Parathyroid adenoma (tissue), 2 donors: Measurements from ENCODE around the gene ASS1.

Experiments
- H2AFZ ChIP-seq: fragments of 300-600 bp; sonication (generic); one replicate; pipeline ENCODE4 v1.7.0; 2017; ENCODE audit warnings: antibody characterized with exemption, mild to moderate bottlenecking
- H3K27ac ChIP-seq: fragments of 300-600 bp; sonication (generic); one replicate; pipeline ENCODE4 v1.7.0; 2017
- H3K27me3 ChIP-seq: fragments of 300-600 bp; sonication (generic); one replicate; pipeline ENCODE4 v1.7.0; 2017; ENCODE audit warnings: low read length; ENCODE audit not compliant: control insufficient read depth, insufficient read depth
- H3K36me3 ChIP-seq: fragments of 300-600 bp; sonication (generic); one replicate; pipeline ENCODE4 v1.7.0; 2017; ENCODE audit warnings: low read length; ENCODE audit not compliant: control insufficient read depth, insufficient read depth
- H3K4me1 ChIP-seq: fragments of 300-600 bp; sonication (generic); one replicate; pipeline ENCODE4 v1.7.0; 2017; ENCODE audit warnings: control low read depth
- H3K4me2 ChIP-seq: fragments of 300-600 bp; sonication (generic); one replicate; pipeline ENCODE4 v1.7.0; 2017; ENCODE audit warnings: low read length
- H3K4me3 ChIP-seq: fragments of 300-600 bp; sonication (generic); one replicate; pipeline ENCODE4 v1.7.0; 2017; ENCODE audit warnings: low read depth, low read length
- H3K79me2 ChIP-seq: fragments of 300-600 bp; sonication (generic); one replicate; pipeline ENCODE4 v1.7.0; 2017; ENCODE audit warnings: control low read depth
- H3K9ac ChIP-seq: fragments of 300-600 bp; sonication (generic); one replicate; pipeline ENCODE4 v1.7.0; 2017; ENCODE audit warnings: mild to moderate bottlenecking
- H3K9me3 ChIP-seq: fragments of 300-600 bp; sonication (generic); one replicate; pipeline ENCODE4 v1.7.0; 2017; ENCODE audit warnings: low read length; ENCODE audit not compliant: control insufficient read depth
- TF ChIP-seq, protein P1 (sequence below): fragments of 300-600 bp; sonication (generic); IDR thresholded peaks from one replicate; pipeline ENCODE4 v1.7.0; 2017; ENCODE audit warnings: antibody characterized with exemption, mild to moderate bottlenecking
- donor health status: primary hyperparathyroidism.

The ASS1 gene

GRCh38 chr9:130541533-130541932, 96.8 kb downstream of the ASS1 start:
- Histone ChIP-seq H3K4me2 (no peak overlapping the region), H3K36me3 (no peaks in the 10 kb centered on the region), H3K4me3 (no peak overlapping the region), H3K9ac (no peak overlapping the region), H3K27me3 (no peaks in the 10 kb centered on the region), H3K4me1 (no peaks in the 10 kb centered on the region), H3K27ac (no peak overlapping the region), H3K79me2 (no peaks in the 10 kb centered on the region), H2AFZ (no peak overlapping the region), H3K9me3 (no peaks in the 10 kb centered on the region)
- TF ChIP-seq, protein P1, sequence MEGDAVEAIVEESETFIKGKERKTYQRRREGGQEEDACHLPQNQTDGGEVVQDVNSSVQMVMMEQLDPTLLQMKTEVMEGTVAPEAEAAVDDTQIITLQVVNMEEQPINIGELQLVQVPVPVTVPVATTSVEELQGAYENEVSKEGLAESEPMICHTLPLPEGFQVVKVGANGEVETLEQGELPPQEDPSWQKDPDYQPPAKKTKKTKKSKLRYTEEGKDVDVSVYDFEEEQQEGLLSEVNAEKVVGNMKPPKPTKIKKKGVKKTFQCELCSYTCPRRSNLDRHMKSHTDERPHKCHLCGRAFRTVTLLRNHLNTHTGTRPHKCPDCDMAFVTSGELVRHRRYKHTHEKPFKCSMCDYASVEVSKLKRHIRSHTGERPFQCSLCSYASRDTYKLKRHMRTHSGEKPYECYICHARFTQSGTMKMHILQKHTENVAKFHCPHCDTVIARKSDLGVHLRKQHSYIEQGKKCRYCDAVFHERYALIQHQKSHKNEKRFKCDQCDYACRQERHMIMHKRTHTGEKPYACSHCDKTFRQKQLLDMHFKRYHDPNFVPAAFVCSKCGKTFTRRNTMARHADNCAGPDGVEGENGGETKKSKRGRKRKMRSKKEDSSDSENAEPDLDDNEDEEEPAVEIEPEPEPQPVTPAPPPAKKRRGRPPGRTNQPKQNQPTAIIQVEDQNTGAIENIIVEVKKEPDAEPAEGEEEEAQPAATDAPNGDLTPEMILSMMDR: no peak

GRCh38 chr9:130542038-130542437, 97.3 kb downstream of the ASS1 start:
- no peak overlapping the region for H3K4me2 ChIP-seq
- H3K79me2 ChIP-seq: no peaks in the 10 kb centered on the region
- H3K9ac ChIP-seq: no peak overlapping the region
- H3K9me3 ChIP-seq: no peaks in the 10 kb centered on the region
- no peaks in the 10 kb centered on the region for H3K27me3 ChIP-seq
- TF ChIP-seq, protein P1: no peak
- H3K36me3 ChIP-seq: no peaks in the 10 kb centered on the region
- H3K4me1 ChIP-seq: no peaks in the 10 kb centered on the region
- no peak overlapping the region for H3K27ac ChIP-seq
- no peak overlapping the region for H2AFZ ChIP-seq
- no peak overlapping the region for H3K4me3 ChIP-seq

GRCh38 chr9:130542457-130543228, 97.9 kb downstream of the ASS1 start:
- Histone ChIP-seq H3K36me3 (no peaks in the 10 kb centered on the region), H3K9ac (no peak overlapping the region), H3K9me3 (no peaks in the 10 kb centered on the region), H3K4me3 (no peak overlapping the region), H3K4me2 (no peak overlapping the region), H3K79me2 (no peaks in the 10 kb centered on the region), H3K4me1 (no peaks in the 10 kb centered on the region), H3K27ac (no peak overlapping the region), H2AFZ (no peak overlapping the region), H3K27me3 (no peaks in the 10 kb centered on the region)
- TF ChIP-seq, protein P1: no peak

DNA sequence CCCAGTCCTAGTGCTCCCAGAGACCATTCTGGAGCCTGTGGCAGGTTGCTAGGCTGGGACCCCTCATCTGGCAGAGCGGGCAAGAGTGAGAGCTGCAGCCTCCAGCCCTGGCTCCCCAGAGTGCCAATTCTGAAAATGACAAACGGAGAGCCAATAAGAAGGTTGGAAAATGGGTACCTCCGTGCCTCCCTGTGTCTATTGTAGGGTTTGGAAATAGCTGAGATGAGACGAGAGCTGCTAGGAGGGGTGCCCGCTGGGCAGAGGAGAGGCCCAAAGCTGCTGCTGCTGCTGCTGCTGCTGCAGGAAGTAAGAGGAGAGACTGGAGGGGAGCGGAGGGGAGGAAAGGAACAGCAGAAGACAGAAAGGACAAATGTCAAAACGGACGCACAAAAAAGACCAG, 98.6 kb downstream of the ASS1 start:
- TF ChIP-seq, protein P1: no peak
- Histone ChIP-seq H3K36me3 (no peaks in the 10 kb centered on the region), H3K79me2 (no peaks in the 10 kb centered on the region), H3K4me2 (no peak overlapping the region), H3K9ac (no peak overlapping the region), H3K4me3 (no peak overlapping the region), H3K4me1 (no peaks in the 10 kb centered on the region), H3K9me3 (no peaks in the 10 kb centered on the region), H2AFZ (no peak overlapping the region), H3K27me3 (no peaks in the 10 kb centered on the region), H3K27ac (no peak overlapping the region)

DNA sequence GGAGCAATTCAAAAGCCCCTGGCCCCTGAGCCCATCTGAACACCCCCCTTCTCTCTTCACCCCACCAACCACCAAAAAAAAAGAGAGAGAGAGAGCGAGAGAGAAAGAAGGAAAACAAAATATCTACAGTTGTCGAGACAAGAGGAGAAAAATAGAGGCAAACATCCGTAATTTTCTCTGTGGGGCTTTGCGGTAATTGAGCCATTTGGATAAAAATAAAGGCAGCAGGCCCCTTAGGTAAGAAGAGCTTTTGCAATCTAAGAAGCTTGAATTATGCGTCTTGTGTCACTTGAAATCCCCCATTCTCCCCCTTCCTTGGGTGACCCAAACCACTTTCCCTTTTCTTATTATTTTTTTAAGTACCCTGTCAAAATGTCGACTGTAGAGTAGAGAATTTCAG, 99.1 kb downstream of the ASS1 start:
- no peaks in the 10 kb centered on the region for H3K4me1 ChIP-seq
- no peak overlapping the region for H2AFZ ChIP-seq
- no peak overlapping the region for H3K4me3 ChIP-seq
- no peak overlapping the region for H3K4me2 ChIP-seq
- H3K9me3 ChIP-seq: no peaks in the 10 kb centered on the region
- TF ChIP-seq, protein P1: no peak
- no peaks in the 10 kb centered on the region for H3K79me2 ChIP-seq
- no peaks in the 10 kb centered on the region for H3K36me3 ChIP-seq
- H3K9ac ChIP-seq: no peak overlapping the region
- H3K27ac ChIP-seq: no peak overlapping the region
- no peaks in the 10 kb centered on the region for H3K27me3 ChIP-seq
